ENCODE measurements around the gene PHF19. TPM values are rescaled to one million over a fixed set of nuclear protein-coding genes. Genes with fewer than 3 reads are reported as not detected.

PHF19 gene
- polyA plus RNA-seq, 1 of the 3 experiments (the other 2 are of a cell fraction), result 33.4 TPM

GRCh38 chr9:120852240-120853010 lies 24.6 kb downstream of the PHF19 start:
- Histone ChIP-seq H2AFZ (ENCODE audit: low read depth) (no peak overlapping the region), H3K79me2 (ENCODE audit: insufficient read depth) (no peaks in the 10 kb centered on the region), H3K27ac (ENCODE audit: low read depth in 2 of 2, low read length in 1 of 2) (no peak overlapping the region), H3K9me2 (no peaks in the 10 kb centered on the region), H3K27me3 (ENCODE audit: insufficient read depth) (no peaks in the 10 kb centered on the region), H3K4me1 (ENCODE audit: control insufficient read depth in 1 of 2, insufficient read depth in 2 of 2, low read depth in 1 of 2, low read length in 1 of 2) (peaks cover 0 to 21% of the 10 kb centered on the region in 2 experiments; a peak in 2 of 4 replicates), H3K4me2 (no peak overlapping the region), H3K4me3 (ENCODE audit: low read depth in 2 of 2, low read length in 1 of 2) (no peak overlapping the region), H3K36me3 (replicated peaks in 1 of 2; ENCODE audit: control insufficient read depth in 1 of 2, insufficient read depth in 2 of 2, low read length in 1 of 2) (peaks cover 15 to 28% of the 10 kb centered on the region in 2 experiments), H3K9me3 (no peaks in the 10 kb centered on the region), H3F3A (replicated peaks; ENCODE audit: insufficient read depth) (peaks cover 16% of the 10 kb centered on the region), H3K9ac (no peak overlapping the region), H4K20me1 (ENCODE audit: insufficient read depth) (no peaks in the 10 kb centered on the region)
- CTCF ChIA-PET, result interaction anchor here (0.7 kb wide), 1 partner anchor 14 kb away, joined by 3 read pairs; no protein-coding TSS in a partner anchor
- POLR2A ChIA-PET, result interaction anchor here (1.1 kb wide), 1 partner anchor 11 kb away, joined by 4 read pairs; no protein-coding TSS in a partner anchor
- no peak for DNase-seq
- TF ChIP-seq GABPA (IDR thresholded peaks at IDR 0.05; ENCODE audit: low read depth), result no peak
- TF ChIP-seq USF2 (IDR thresholded peaks at IDR 0.05; ENCODE audit: borderline replicate concordance, low read depth, low read length), result no peak
- TF ChIP-seq EP300 (IDR thresholded peaks at IDR 0.05; ENCODE audit: borderline replicate concordance in 1 of 2, low read depth in 1 of 2, low read length in 1 of 2), result no peak
- TF ChIP-seq, protein P1, sequence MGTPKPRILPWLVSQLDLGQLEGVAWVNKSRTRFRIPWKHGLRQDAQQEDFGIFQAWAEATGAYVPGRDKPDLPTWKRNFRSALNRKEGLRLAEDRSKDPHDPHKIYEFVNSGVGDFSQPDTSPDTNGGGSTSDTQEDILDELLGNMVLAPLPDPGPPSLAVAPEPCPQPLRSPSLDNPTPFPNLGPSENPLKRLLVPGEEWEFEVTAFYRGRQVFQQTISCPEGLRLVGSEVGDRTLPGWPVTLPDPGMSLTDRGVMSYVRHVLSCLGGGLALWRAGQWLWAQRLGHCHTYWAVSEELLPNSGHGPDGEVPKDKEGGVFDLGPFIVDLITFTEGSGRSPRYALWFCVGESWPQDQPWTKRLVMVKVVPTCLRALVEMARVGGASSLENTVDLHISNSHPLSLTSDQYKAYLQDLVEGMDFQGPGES (IDR thresholded peaks at IDR 0.05; ENCODE audit: low read depth, low read length), result no peak
- no peak for TF ChIP-seq EZH2phosphoT487 (IDR thresholded peaks at IDR 0.05; ENCODE audit: borderline replicate concordance, low read depth)
- no peak for TF ChIP-seq REST (IDR thresholded peaks at IDR 0.05; ENCODE audit: low read depth, low read length)
- no peak for TF ChIP-seq SMC3 (IDR thresholded peaks at IDR 0.05; ENCODE audit: low read depth, low read length)
- no peak for TF ChIP-seq JUND (IDR thresholded peaks at IDR 0.05)
- TF ChIP-seq MXI1 (IDR thresholded peaks at IDR 0.05; ENCODE audit: low read depth, low read length), result no peak
- no peak for TF ChIP-seq ZBTB33 (IDR thresholded peaks at IDR 0.05; ENCODE audit: borderline replicate concordance, low read depth)
- 87% methylated on average over 5 of the region's 5 CpGs for WGBS (ENCODE audit: low lambda C conversion rate)
